HepG2 (cell line): Measurements from ENCODE around the gene GPS1. TPM values are rescaled to one million over a fixed set of nuclear protein-coding genes. Genes with fewer than 3 reads are reported as not detected.

Experiments
- ATF1 ChIP-seq: IDR thresholded peaks from 2 replicates; pipeline ENCODE4 v1.6.1; 2016; ENCODE audit warnings: mild to moderate bottlenecking, control low read depth
- HDAC6 ChIP-seq: fragments of 200-600 bp; sonication (generic); IDR thresholded peaks from 2 replicates; pipeline ENCODE4 v1.7.0; 2017; ENCODE audit warnings: mild to moderate bottlenecking, antibody characterized with exemption, low read length, low read depth
- SIX4 ChIP-seq: sonication (generic); formaldehyde crosslinking; IDR thresholded peaks from 2 replicates; pipeline ENCODE4 v1.4.0; 2020; ENCODE audit warnings: missing genetic modification reagents
- SRF ChIP-seq: IDR thresholded peaks from 2 replicates; pipeline ENCODE4 v1.6.1; 2011; ENCODE audit warnings: mild to moderate bottlenecking, low read depth, low read length, moderate library complexity
- TCF7 ChIP-seq: sonication (generic); IDR thresholded peaks from 2 replicates; pipeline ENCODE4 v1.6.1; 2016; ENCODE audit warnings: antibody characterized with exemption, low read depth
- ZKSCAN1 ChIP-seq: fragments of 150-350 bp; IDR thresholded peaks from 2 replicates; pipeline ENCODE4 v1.6.1; 2014; ENCODE audit warnings: low read length
- ZNF180 ChIP-seq: sonication (generic); formaldehyde crosslinking; IDR thresholded peaks from 2 replicates; pipeline ENCODE4 v1.4.0; 2020; ENCODE audit warnings: low read depth, missing genetic modification reagents, borderline replicate concordance
- ZNF253 ChIP-seq: sonication (generic); formaldehyde crosslinking; IDR thresholded peaks from 2 replicates; pipeline ENCODE4 v1.8.0; 2022; ENCODE audit warnings: mild to moderate bottlenecking, missing genetic modification reagents, borderline replicate concordance
- ZNF367 ChIP-seq: sonication (generic); formaldehyde crosslinking; IDR thresholded peaks from 2 replicates; pipeline ENCODE4 v1.4.0; 2020; ENCODE audit warnings: missing genetic modification reagents, borderline replicate concordance
- ZNF589 ChIP-seq: sonication (generic); formaldehyde crosslinking; conservative IDR thresholded peaks from 2 replicates; pipeline ENCODE4 v1.8.0; 2022; ENCODE audit warnings: mild to moderate bottlenecking, moderate library complexity, missing genetic modification reagents
- ZNF607 ChIP-seq: sonication (generic); formaldehyde crosslinking; IDR thresholded peaks from 2 replicates; pipeline ENCODE4 v1.5.1; 2020; ENCODE audit warnings: missing genetic modification reagents, mild to moderate bottlenecking, borderline replicate concordance
- ZNF780A ChIP-seq: sonication (generic); formaldehyde crosslinking; IDR thresholded peaks from 2 replicates; pipeline ENCODE4 v1.8.0; 2022; ENCODE audit warnings: mild to moderate bottlenecking, missing genetic modification reagents, moderate library complexity
- polyA plus RNA-seq, 8 experiments: library from polyadenylated mRNA; depleted of rRNA in 3 of 8; stranded (reverse) in 7 of 8; unstranded in 1 of 8; fragments of >200 nt; fragmentation: Illumina TruSeq in 4 of 8; extraction: Trizol in 4 of 8; gene quantifications; 2 replicates each; pipeline versions ENCODE4 v1.2.1 to v1.2.3, GENCODE V29; 2011 to 2016; ENCODE audit warnings: low read depth in 4 of 8, missing spikeins in 1 of 8, mixed read lengths in 1 of 8; ENCODE audit not compliant: insufficient read depth in 1 of 8
- total RNA-seq, 5 experiments: library from RNA; depleted of rRNA; stranded (reverse); fragments of >200 nt; fragmentation: Illumina TruSeq; extraction: Trizol; gene quantifications; 2 replicates each; pipeline ENCODE4 v1.2.3, GENCODE V29; 2016; ENCODE audit warnings: low read depth in 1 of 5
- TF ChIP-seq, protein P1 (sequence below): sonication (generic); formaldehyde crosslinking; IDR thresholded peaks from 2 replicates; pipeline ENCODE4 v1.8.0; 2022; ENCODE audit warnings: mild to moderate bottlenecking, missing genetic modification reagents, moderate library complexity
- TF ChIP-seq, protein P2 (sequence below): sonication (generic); formaldehyde crosslinking; IDR thresholded peaks from 2 replicates; pipeline ENCODE4 v1.4.0; 2020; ENCODE audit warnings: missing genetic modification reagents, borderline replicate concordance
- TF ChIP-seq, protein P3 (sequence below): sonication (generic); formaldehyde crosslinking; IDR thresholded peaks from 2 replicates; pipeline ENCODE4 v1.4.0; 2020; ENCODE audit warnings: mild to moderate bottlenecking, missing genetic modification reagents
- TF ChIP-seq, protein P4 (sequence below): sonication (generic); formaldehyde crosslinking; IDR thresholded peaks from 2 replicates; pipeline ENCODE4 v1.5.0; 2020; ENCODE audit warnings: mild to moderate bottlenecking, missing genetic modification reagents
- TF ChIP-seq, protein P5 (sequence below): sonication (generic); formaldehyde crosslinking; IDR thresholded peaks from 2 replicates; pipeline ENCODE4 v1.9.0; 2022; ENCODE audit warnings: low read depth, missing genetic modification reagents
- TF ChIP-seq, protein P6 (sequence below): sonication (generic); formaldehyde crosslinking; IDR thresholded peaks from 2 replicates; pipeline ENCODE4 v1.8.0; 2022; ENCODE audit warnings: mild to moderate bottlenecking, missing genetic modification reagents, moderate library complexity

The GPS1 gene
- total and polyA plus RNA-seq, 2 of the 13 experiments (the other 11 are each of a cell fraction or from before 2014, with no cell fraction given), result 124 to 128 TPM

DNA sequence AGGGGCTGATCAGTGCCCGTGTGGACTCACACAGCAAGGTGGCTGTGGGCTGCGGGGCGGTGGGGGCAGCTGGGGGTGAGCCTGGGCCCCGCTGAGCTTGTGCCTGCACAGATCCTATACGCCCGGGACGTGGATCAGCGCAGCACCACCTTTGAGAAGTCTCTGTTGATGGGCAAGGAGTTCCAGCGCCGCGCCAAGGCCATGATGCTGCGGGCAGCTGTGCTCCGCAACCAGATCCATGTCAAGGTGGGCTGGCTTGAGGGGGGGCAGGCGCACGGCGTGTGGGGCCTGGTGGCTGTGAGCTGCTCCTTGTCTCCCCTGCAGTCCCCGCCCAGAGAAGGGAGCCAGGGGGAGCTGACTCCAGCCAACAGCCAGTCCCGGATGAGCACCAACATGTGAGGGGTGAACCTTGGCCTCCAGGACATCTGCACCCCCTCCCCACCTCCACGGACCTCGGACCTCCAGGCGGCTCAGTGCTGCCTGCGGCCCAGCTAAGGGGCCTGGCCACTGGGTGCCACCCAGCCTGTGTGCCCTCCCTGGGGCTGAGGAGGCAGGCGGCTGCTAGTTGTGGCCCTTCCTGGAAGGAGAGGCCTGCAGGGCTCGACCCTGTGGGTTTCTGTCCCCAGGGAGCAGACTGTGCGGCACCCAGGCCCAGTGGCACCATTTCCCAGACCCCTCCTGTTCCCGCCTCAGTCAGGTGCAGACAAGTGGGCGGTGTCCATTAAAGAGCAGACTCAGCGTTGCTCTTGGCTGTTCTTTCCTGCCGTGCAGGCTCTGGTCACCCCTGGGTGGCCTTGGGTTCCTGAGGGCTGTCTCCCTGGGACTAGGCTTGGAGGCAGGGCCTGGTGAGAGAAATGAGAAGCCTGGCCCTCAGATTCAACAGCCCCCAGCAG is 5.3 kb downstream of the GPS1 start (continued):
- TF ChIP-seq SIX4 (CRISPR knock-in tag) (no peak), ZNF607 (peak; percentile 83; the same call in 1 of the 2 replicates), ZNF180 (CRISPR knock-in tag) (no peak), ZNF780A (CRISPR knock-in tag) (no peak), HDAC6 (no peak), SRF (no peak), ZKSCAN1 (no peak), ZNF589 (CRISPR knock-in tag) (peak; percentile 79), ZNF367 (CRISPR knock-in tag) (no peak), ATF1 (no peak), ZNF253 (CRISPR knock-in tag) (no peak), TCF7 (no peak)
- TF ChIP-seq, protein P1, sequence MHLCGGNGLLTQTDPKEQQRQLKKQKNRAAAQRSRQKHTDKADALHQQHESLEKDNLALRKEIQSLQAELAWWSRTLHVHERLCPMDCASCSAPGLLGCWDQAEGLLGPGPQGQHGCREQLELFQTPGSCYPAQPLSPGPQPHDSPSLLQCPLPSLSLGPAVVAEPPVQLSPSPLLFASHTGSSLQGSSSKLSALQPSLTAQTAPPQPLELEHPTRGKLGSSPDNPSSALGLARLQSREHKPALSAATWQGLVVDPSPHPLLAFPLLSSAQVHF (CRISPR knock-in tag), result no peak
- TF ChIP-seq, protein P2, sequence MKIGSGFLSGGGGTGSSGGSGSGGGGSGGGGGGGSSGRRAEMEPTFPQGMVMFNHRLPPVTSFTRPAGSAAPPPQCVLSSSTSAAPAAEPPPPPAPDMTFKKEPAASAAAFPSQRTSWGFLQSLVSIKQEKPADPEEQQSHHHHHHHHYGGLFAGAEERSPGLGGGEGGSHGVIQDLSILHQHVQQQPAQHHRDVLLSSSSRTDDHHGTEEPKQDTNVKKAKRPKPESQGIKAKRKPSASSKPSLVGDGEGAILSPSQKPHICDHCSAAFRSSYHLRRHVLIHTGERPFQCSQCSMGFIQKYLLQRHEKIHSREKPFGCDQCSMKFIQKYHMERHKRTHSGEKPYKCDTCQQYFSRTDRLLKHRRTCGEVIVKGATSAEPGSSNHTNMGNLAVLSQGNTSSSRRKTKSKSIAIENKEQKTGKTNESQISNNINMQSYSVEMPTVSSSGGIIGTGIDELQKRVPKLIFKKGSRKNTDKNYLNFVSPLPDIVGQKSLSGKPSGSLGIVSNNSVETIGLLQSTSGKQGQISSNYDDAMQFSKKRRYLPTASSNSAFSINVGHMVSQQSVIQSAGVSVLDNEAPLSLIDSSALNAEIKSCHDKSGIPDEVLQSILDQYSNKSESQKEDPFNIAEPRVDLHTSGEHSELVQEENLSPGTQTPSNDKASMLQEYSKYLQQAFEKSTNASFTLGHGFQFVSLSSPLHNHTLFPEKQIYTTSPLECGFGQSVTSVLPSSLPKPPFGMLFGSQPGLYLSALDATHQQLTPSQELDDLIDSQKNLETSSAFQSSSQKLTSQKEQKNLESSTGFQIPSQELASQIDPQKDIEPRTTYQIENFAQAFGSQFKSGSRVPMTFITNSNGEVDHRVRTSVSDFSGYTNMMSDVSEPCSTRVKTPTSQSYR, result peak; percentile 86; the same call in 1 of the 2 replicates
- TF ChIP-seq, protein P3, sequence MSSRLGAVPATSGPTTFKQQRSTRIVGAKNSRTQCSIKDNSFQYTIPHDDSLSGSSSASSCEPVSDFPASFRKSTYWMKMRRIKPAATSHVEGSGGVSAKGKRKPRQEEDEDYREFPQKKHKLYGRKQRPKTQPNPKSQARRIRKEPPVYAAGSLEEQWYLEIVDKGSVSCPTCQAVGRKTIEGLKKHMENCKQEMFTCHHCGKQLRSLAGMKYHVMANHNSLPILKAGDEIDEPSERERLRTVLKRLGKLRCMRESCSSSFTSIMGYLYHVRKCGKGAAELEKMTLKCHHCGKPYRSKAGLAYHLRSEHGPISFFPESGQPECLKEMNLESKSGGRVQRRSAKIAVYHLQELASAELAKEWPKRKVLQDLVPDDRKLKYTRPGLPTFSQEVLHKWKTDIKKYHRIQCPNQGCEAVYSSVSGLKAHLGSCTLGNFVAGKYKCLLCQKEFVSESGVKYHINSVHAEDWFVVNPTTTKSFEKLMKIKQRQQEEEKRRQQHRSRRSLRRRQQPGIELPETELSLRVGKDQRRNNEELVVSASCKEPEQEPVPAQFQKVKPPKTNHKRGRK (CRISPR knock-in tag), result no peak
- TF ChIP-seq, protein P4, sequence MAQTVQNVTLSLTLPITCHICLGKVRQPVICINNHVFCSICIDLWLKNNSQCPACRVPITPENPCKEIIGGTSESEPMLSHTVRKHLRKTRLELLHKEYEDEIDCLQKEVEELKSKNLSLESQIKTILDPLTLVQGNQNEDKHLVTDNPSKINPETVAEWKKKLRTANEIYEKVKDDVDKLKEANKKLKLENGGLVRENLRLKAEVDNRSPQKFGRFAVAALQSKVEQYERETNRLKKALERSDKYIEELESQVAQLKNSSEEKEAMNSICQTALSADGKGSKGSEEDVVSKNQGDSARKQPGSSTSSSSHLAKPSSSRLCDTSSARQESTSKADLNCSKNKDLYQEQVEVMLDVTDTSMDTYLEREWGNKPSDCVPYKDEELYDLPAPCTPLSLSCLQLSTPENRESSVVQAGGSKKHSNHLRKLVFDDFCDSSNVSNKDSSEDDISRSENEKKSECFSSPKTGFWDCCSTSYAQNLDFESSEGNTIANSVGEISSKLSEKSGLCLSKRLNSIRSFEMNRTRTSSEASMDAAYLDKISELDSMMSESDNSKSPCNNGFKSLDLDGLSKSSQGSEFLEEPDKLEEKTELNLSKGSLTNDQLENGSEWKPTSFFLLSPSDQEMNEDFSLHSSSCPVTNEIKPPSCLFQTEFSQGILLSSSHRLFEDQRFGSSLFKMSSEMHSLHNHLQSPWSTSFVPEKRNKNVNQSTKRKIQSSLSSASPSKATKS (CRISPR knock-in tag), result no peak
- TF ChIP-seq, protein P5, sequence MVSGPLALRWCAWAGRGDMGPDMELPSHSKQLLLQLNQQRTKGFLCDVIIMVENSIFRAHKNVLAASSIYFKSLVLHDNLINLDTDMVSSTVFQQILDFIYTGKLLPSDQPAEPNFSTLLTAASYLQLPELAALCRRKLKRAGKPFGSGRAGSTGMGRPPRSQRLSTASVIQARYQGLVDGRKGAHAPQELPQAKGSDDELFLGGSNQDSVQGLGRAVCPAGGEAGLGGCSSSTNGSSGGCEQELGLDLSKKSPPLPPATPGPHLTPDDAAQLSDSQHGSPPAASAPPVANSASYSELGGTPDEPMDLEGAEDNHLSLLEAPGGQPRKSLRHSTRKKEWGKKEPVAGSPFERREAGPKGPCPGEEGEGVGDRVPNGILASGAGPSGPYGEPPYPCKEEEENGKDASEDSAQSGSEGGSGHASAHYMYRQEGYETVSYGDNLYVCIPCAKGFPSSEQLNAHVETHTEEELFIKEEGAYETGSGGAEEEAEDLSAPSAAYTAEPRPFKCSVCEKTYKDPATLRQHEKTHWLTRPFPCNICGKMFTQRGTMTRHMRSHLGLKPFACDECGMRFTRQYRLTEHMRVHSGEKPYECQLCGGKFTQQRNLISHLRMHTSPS (CRISPR knock-in tag), result peak; percentile 96
- TF ChIP-seq, protein P6, sequence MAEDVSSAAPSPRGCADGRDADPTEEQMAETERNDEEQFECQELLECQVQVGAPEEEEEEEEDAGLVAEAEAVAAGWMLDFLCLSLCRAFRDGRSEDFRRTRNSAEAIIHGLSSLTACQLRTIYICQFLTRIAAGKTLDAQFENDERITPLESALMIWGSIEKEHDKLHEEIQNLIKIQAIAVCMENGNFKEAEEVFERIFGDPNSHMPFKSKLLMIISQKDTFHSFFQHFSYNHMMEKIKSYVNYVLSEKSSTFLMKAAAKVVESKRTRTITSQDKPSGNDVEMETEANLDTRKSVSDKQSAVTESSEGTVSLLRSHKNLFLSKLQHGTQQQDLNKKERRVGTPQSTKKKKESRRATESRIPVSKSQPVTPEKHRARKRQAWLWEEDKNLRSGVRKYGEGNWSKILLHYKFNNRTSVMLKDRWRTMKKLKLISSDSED (CRISPR knock-in tag), result no peak
